H9 (cell line): ENCODE data around the gene ZNF396. TPM values are rescaled to one million over a fixed set of nuclear protein-coding genes. Genes with fewer than 3 reads are reported as not detected.

ENCODE experiments used
- DNase-seq: peaks from one replicate; pipeline ENCODE4 v3.0.0-alpha.2; 2017
- H2AFZ ChIP-seq: one replicate; pipeline ENCODE4 v1.6.1; 2013; ENCODE audit warnings: mild to moderate bottlenecking, low read length, control low read depth, moderate library complexity
- H2AK5ac ChIP-seq: 2 replicates; pipeline ENCODE4 v1.6.1; 2013; ENCODE audit warnings: low read length, control low read depth, mixed read lengths; ENCODE audit not compliant: insufficient read length
- H2BK120ac ChIP-seq: one replicate; pipeline ENCODE4 v1.6.1; 2013; ENCODE audit warnings: low read depth, mild to moderate bottlenecking, low read length, control low read depth, inconsistent platforms; ENCODE audit not compliant: poor library complexity, severe bottlenecking
- H2BK12ac ChIP-seq: 2 replicates; pipeline ENCODE4 v1.6.1; 2013; ENCODE audit warnings: low read length, control low read depth, mixed read lengths, low read depth; ENCODE audit not compliant: insufficient read length
- H2BK15ac ChIP-seq: 2 replicates; pipeline ENCODE4 v1.6.1; 2013; ENCODE audit warnings: low read depth, low read length, control low read depth
- H2BK20ac ChIP-seq: one replicate; pipeline ENCODE4 v1.6.1; 2013; ENCODE audit warnings: low read depth, mild to moderate bottlenecking, low read length, control low read depth, inconsistent platforms; ENCODE audit not compliant: poor library complexity, severe bottlenecking
- H2BK5ac ChIP-seq: 2 replicates; pipeline ENCODE4 v1.6.1; 2013; ENCODE audit warnings: low read length, control low read depth, mixed read lengths; ENCODE audit not compliant: insufficient read length
- H3K14ac ChIP-seq: 2 replicates; pipeline ENCODE4 v1.6.1; 2013; ENCODE audit warnings: low read length, control low read depth; ENCODE audit not compliant: insufficient read depth
- H3K18ac ChIP-seq: 2 replicates; pipeline ENCODE4 v1.6.1; 2013; ENCODE audit warnings: low read depth, mild to moderate bottlenecking, mixed read lengths, low read length, control low read depth; ENCODE audit not compliant: insufficient read length
- H3K23ac ChIP-seq: 2 replicates; pipeline ENCODE4 v1.6.1; 2013; ENCODE audit warnings: low read length, control low read depth, mixed read lengths, low read depth; ENCODE audit not compliant: insufficient read length
- H3K23me2 ChIP-seq: 2 replicates; pipeline ENCODE4 v1.6.1; 2013; ENCODE audit warnings: low read depth, mild to moderate bottlenecking, mixed read lengths, low read length, control low read depth; ENCODE audit not compliant: insufficient read length, poor library complexity, severe bottlenecking
- H3K27ac ChIP-seq: 2 replicates; pipeline ENCODE4 v1.5.1; 2013; ENCODE audit warnings: low read length, control low read depth, mixed read lengths, low read depth; ENCODE audit not compliant: insufficient read length
- H3K27me3 ChIP-seq: 2 replicates; pipeline ENCODE4 v1.6.1; 2013; ENCODE audit warnings: low read length, control low read depth, inconsistent platforms; ENCODE audit not compliant: insufficient read depth
- H3K4ac ChIP-seq: 2 replicates; pipeline ENCODE4 v1.6.1; 2013; ENCODE audit warnings: low read depth, mild to moderate bottlenecking, control low read depth, inconsistent platforms, low read length, moderate library complexity
- H3K4me1 ChIP-seq: 2 replicates; pipeline ENCODE4 v1.6.1; 2013; ENCODE audit warnings: low read length, control low read depth, inconsistent platforms; ENCODE audit not compliant: insufficient read depth
- H3K4me2 ChIP-seq: 2 replicates; pipeline ENCODE4 v1.6.1; 2013; ENCODE audit warnings: low read length, control low read depth, mixed read lengths; ENCODE audit not compliant: insufficient read length, insufficient read depth
- H3K56ac ChIP-seq: 2 replicates; pipeline ENCODE4 v1.6.1; 2013; ENCODE audit warnings: low read depth, mild to moderate bottlenecking, mixed read lengths, low read length, control low read depth; ENCODE audit not compliant: insufficient read length
- H3K79me1 ChIP-seq: 2 replicates; pipeline ENCODE4 v1.6.1; 2013; ENCODE audit warnings: low read depth, mild to moderate bottlenecking, moderate library complexity, low read length, control low read depth, inconsistent platforms; ENCODE audit not compliant: insufficient read depth, poor library complexity, severe bottlenecking
- H3K79me2 ChIP-seq: 2 replicates; pipeline ENCODE4 v1.6.1; 2013; ENCODE audit warnings: low read length, control low read depth, inconsistent platforms; ENCODE audit not compliant: insufficient read depth
- H3K9ac ChIP-seq: 2 replicates; pipeline ENCODE4 v1.6.1; 2013; ENCODE audit warnings: low read length, control low read depth, mixed read lengths; ENCODE audit not compliant: insufficient read length; ENCODE audit errors: extremely low read depth
- H3K9me3 ChIP-seq: one replicate; pipeline ENCODE4 v1.6.1; 2013; ENCODE audit warnings: low read depth, low read length, inconsistent platforms; ENCODE audit not compliant: control insufficient read depth
- H3T11ph ChIP-seq: one replicate; pipeline ENCODE4 v1.6.1; 2013; ENCODE audit warnings: mild to moderate bottlenecking, low read length, control low read depth, inconsistent platforms
- H4K20me1 ChIP-seq: one replicate; pipeline ENCODE4 v1.6.1; 2013; ENCODE audit not compliant: control insufficient read depth, insufficient read length, insufficient read depth
- H4K5ac ChIP-seq: 2 replicates; pipeline ENCODE4 v1.6.1; 2013; ENCODE audit warnings: low read depth, mild to moderate bottlenecking, mixed read lengths, low read length, control low read depth; ENCODE audit not compliant: insufficient read length
- H4K8ac ChIP-seq: replicated peaks from 2 replicates; pipeline ENCODE4 v1.6.1; 2013; ENCODE audit warnings: low read length, control low read depth, mixed read lengths, low read depth; ENCODE audit not compliant: insufficient read length
- H4K91ac ChIP-seq: 2 replicates; pipeline ENCODE4 v1.6.1; 2013; ENCODE audit warnings: low read depth, mild to moderate bottlenecking, moderate library complexity, mixed read lengths, low read length, control low read depth; ENCODE audit not compliant: insufficient read length
- H3K27ac Mint-ChIP-seq, 3 experiments: 2 replicates in 2 of 3; 3 replicates in 1 of 3; pipeline ENCODE4 v1.8.0; 2020 to 2021; ENCODE audit warnings: mixed read lengths in 3 of 3, mild to moderate bottlenecking in 1 of 3, moderate library complexity in 1 of 3
- H3K27me3 Mint-ChIP-seq: 2 replicates; pipeline ENCODE4 v1.8.0; 2021; ENCODE audit warnings: low read depth, mild to moderate bottlenecking, moderate library complexity, mixed read lengths
- H3K36me3 Mint-ChIP-seq, 3 experiments: 2 replicates in 2 of 3; 3 replicates in 1 of 3; pipeline ENCODE4 v1.8.0; 2020 to 2021; ENCODE audit warnings: low read depth in 3 of 3, mixed read lengths in 3 of 3; ENCODE audit not compliant: insufficient read depth in 1 of 3
- H3K4me1 Mint-ChIP-seq, 2 experiments: 2 replicates each; pipeline ENCODE4 v1.8.0; 2020; ENCODE audit warnings: mixed read lengths in 2 of 2
- H3K4me3 Mint-ChIP-seq, 2 experiments: 2 replicates in 1 of 2; 3 replicates in 1 of 2; pipeline ENCODE4 v1.8.0; 2020 to 2021; ENCODE audit warnings: mild to moderate bottlenecking in 2 of 2, mixed read lengths in 2 of 2, moderate library complexity in 1 of 2
- H3K9me3 Mint-ChIP-seq, 2 experiments: 2 replicates in 1 of 2; 3 replicates in 1 of 2; pipeline ENCODE4 v1.8.0; 2020; ENCODE audit warnings: mild to moderate bottlenecking in 2 of 2, mixed read lengths in 2 of 2, moderate library complexity in 1 of 2
- CTCF ChIP-seq: fragments of 200-600 bp; sonication (generic); conservative IDR thresholded peaks from 3 replicates; pipeline ENCODE4 v1.8.0; 2021; ENCODE audit warnings: antibody characterized with exemption, mild to moderate bottlenecking
- WGBS: extraction: QIAGEN DNeasy Blood & Tissue Kit; methylation state at CpG from one replicate; pipeline ENCODE4 v1.1.7; 2013; ENCODE audit warnings: missing lambda C conversion rate, low lambda C conversion rate, mixed read lengths; ENCODE audit not compliant: insufficient read length; ENCODE audit errors: extremely low coverage; 5-methylcytosine and 5-hydroxymethylcytosine counted together
- total RNA-seq: library from RNA; stranded (reverse); gene quantifications from 2 replicates; pipeline ENCODE4 v1.2.1, GENCODE V29; 2021

Gene ZNF396
- total RNA-seq, 1 experiment from 2014 or later, result 1.2 TPM

- H2BK20ac ChIP-seq, result no peak overlapping the region
- Mint-ChIP-seq H3K27me3 (no peaks in the 10 kb centered on the region), H3K27ac (no peak overlapping the region), H3K4me1 (no peaks in the 10 kb centered on the region), H3K36me3 (peaks cover 48 to 69% (median 68%) of the 10 kb centered on the region in 3 experiments; a peak in 6 of 7 replicates), H3K9me3 (no peaks in the 10 kb centered on the region), H3K4me3 (no peak overlapping the region)
- no peak overlapping the region for H3T11ph ChIP-seq
- H3K14ac ChIP-seq, result no peak overlapping the region
- H2BK120ac ChIP-seq, result no peak overlapping the region
- no peaks in the 10 kb centered on the region for H3K79me2 ChIP-seq
- no peak overlapping the region for H3K23ac ChIP-seq
- no peaks in the 10 kb centered on the region for H3K23me2 ChIP-seq
- no peak overlapping the region for H3K4ac ChIP-seq
- H3K27ac ChIP-seq, result no peak overlapping the region
- no peak overlapping the region for H3K4me2 ChIP-seq
- peaks cover 3% of the 10 kb centered on the region for H3K79me1 ChIP-seq
- WGBS, result no CpG with 5 or more reads among the region's 3 CpGs
- H2AFZ ChIP-seq, result no peak overlapping the region
- no peak overlapping the region for H3K56ac ChIP-seq
- no peak overlapping the region for H3K18ac ChIP-seq
- no peak overlapping the region for H2AK5ac ChIP-seq
- no peak overlapping the region for H4K8ac ChIP-seq
- H3K4me1 ChIP-seq, result no peaks in the 10 kb centered on the region
- no peaks in the 10 kb centered on the region for H3K9me3 ChIP-seq
- H2BK12ac ChIP-seq, result no peak overlapping the region
- no peak overlapping the region for H2BK15ac ChIP-seq
- H4K20me1 ChIP-seq, result no peaks in the 10 kb centered on the region
- H3K9ac ChIP-seq, result no peak overlapping the region
- no peak overlapping the region for H4K5ac ChIP-seq
- H3K27me3 ChIP-seq, result no peaks in the 10 kb centered on the region
- no peak overlapping the region for H4K91ac ChIP-seq
- DNase-seq, result no peak
- H2BK5ac ChIP-seq, result no peak overlapping the region
- TF ChIP-seq CTCF, result no peak
Observed at GRCh38 chr18:35334821-35335220, 42.3 kb downstream of the ZNF396 start.
